ENCODE results near the gene NINJ1.
A peak's percentile ranks its signal among the peaks of the same experiment; 100 is the strongest.

Gene NINJ1

DNA sequence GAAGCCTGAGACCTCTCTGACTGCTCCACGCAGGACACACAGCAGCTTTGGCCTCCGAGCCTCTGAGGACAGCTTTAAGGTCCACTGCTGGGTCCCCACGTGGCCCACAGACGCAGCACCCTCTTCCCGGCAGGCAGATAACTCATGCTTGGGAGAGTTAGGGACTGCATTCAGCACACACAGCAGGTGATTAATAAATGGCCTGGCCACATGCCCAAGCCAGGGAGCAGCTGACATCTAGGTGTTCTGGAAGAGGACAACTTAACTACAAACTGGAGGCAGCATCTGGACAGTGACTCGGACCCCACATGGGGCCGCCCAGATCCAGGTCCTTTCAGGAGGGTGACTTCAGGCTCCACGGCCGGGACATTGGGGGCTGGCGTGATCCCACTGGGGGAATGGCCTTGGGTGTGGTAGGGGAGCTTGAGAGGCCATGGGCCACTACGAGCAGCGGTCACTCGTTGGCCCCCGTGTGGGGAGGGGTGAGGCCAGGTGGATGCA is 11.3 kb downstream of the NINJ1 start:
- no peak overlapping the region for H3K4me3 ChIP-seq (replicated peaks; ENCODE audit: low read depth, low read length)
- no peak for TF ChIP-seq CTCF (IDR thresholded peaks at IDR 0.05; ENCODE audit: low read length, missing control alignments)
- no peak for DNase-seq (ENCODE audit: low read depth)

GRCh38 chr9:93121316-93122241 is 12.5 kb downstream of the NINJ1 start:
- TF ChIP-seq CTCF (IDR thresholded peaks at IDR 0.05; ENCODE audit: low read length, missing control alignments), result no peak
- no peak for DNase-seq (ENCODE audit: low read depth)
- no peak overlapping the region for H3K4me3 ChIP-seq (replicated peaks; ENCODE audit: low read depth, low read length)

GRCh38 chr9:93120846-93121315 is 13.2 kb downstream of the NINJ1 start:
- H3K4me3 ChIP-seq (replicated peaks; ENCODE audit: low read depth, low read length), result no peak overlapping the region
- TF ChIP-seq CTCF (IDR thresholded peaks at IDR 0.05; ENCODE audit: low read length, missing control alignments), result no peak
- DNase-seq (ENCODE audit: low read depth), result no peak

DNA sequence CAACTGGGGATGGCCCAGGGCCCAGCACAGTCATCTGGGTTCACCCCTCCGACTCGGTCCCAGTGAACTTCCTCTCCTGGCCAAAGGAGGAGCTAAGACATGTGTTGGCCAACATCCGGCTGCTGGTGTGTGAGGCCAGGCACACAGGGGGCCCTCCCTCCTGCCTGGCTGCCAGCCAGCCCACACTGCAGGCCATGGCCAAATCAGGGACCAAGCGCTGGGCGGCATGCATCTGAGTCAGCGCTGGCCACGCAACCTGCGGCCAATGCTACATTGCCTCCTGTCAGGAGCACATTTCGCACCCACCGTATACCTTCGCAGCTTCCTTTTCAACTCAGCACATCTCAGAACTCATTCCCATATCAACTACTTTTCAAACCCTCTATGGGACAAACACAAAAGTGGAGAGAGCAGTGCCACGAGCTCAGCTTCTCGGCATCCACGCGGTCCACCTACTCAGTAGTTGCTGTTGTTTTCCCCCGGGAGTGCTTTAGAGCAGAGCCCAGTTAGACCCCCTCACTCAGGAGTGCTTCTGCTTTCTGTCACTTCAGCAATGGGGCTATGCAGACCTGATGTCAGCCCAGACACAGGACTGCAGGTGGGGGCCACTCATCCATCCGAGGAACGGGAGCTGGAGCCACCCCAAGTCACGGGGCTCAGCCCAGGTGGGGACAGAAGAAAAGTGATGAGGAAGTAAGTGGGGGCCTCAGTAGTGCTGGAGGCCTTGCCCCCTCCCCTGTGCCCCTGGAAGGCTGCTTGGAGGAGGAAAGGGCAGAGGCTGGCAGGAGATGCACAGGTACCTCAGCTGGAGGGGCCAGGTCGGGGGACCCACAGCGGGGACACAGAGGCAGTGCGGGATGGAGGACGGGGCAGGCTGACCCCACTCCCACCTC is 13.9 kb downstream of the NINJ1 start:
- peak; percentile 97 for DNase-seq (ENCODE audit: low read depth)

GRCh38 chr9:93119703-93119952 is 14.4 kb downstream of the NINJ1 start:
- no peak overlapping the region for H3K4me3 ChIP-seq (replicated peaks; ENCODE audit: low read depth, low read length)
- no peak for DNase-seq (ENCODE audit: low read depth)
- TF ChIP-seq CTCF (IDR thresholded peaks at IDR 0.05; ENCODE audit: low read length, missing control alignments), result no peak

More for the DNA sequence above, 13.9 kb downstream of the NINJ1 start:
- peak; percentile 51 for TF ChIP-seq CTCF (IDR thresholded peaks at IDR 0.05; ENCODE audit: low read length, missing control alignments)
- H3K4me3 ChIP-seq (replicated peaks; ENCODE audit: low read depth, low read length), result no peak overlapping the region

DNA sequence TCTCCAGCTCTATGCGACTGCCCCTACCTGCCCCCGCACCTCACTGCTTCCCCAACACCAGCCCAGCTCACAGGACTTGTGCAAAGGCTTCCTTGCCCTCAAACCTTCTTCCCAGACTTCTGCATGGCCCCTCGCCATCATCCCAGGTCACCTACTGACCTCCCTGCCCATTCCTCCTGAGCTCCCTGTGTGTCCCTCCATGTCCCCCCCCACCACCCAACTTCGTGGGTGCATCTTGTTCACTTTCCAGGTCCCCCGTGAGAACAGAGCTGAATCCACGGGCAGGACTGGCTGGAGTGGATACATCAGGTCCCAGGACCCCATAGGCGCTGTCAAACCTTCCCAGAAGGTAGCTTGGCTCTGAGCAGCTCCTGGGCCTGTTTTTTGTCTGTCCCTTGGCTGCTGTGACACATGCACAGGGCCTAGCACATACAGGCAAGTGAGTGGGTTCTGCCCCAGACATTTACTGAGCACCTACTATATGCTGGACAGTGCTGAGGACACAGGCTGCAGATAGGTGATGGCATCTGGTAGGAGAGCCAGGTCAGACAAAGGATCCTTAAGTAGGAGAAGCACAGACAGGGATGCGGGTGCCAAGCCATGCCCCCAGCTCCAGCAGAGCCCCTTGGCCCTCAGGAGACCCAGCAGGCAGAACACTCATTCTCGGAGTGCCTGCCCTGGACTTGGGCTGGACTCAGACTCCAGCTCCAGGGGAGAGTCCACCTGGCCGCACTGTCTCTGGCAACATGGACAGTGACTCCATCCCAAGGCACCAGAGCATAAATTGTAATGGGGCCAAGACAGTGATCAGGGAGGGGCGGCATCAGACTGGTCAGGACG is 15.0 kb downstream of the NINJ1 start:
- TF ChIP-seq CTCF (IDR thresholded peaks at IDR 0.05; ENCODE audit: low read length, missing control alignments), result no peak
- no peak overlapping the region for H3K4me3 ChIP-seq (replicated peaks; ENCODE audit: low read depth, low read length)
- no peak for DNase-seq (ENCODE audit: low read depth)

All from fibroblast of pulmonary artery (primary cell).